ENCODE results near the gene POLR2L.

Gene POLR2L

DNA sequence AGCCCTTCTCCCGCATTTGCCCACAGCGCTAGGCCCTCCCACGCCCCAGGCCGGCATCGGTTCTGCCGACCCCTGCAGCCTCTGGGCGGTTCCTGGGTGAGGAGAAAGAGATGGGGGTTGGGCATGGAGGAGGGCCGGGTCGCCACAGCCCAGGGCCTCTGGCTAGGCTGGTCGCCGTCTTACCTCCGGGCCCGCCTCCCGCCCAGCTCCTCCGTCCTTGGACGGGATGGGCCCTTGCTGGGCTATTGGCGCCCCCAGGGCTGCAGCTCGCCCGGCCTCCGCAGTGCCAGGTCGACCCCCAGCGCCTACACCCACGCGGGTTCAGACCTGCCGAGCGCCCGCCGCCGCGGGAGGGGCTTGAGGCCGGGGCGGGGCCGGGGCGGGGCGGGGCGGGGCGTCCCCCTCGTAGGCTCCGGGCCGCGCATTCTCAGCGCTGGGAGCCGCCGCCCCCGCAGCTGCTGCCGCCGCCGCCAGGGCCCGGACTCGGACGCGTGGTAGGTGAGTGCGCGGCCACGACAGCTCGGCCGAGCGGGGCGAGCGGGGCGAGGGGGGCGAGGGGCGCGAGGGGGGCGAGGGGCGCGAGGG is 9.7 kb downstream of the POLR2L start, which contains the start of gene CD151:
Gene CD151, plus strand, starts transcription at position 424 of the 585 bp plus-strand sequence. CDS start 3,118 bp downstream, outside the sequence.
- H3K27me3 ChIP-seq (ENCODE audit: control insufficient read depth, insufficient read depth, low read length) = peaks cover 27% of the 10 kb centered on the region
- H3K9me3 ChIP-seq (ENCODE audit: control insufficient read depth, insufficient read depth, low read length) = no peaks in the 10 kb centered on the region
- H3K36me3 ChIP-seq (ENCODE audit: control insufficient read depth, insufficient read depth, low read length) = peaks cover 10% of the 10 kb centered on the region
- peak within 1 kb of the TSS; percentile 65 for H3K4me3 ChIP-seq (ENCODE audit: low read depth, low read length)
- no peak within 1 kb of the TSS for H3K9ac ChIP-seq (ENCODE audit: low read depth, low read length)
- peaks cover 3% of the 10 kb centered on the region for H3K4me1 ChIP-seq (ENCODE audit: control insufficient read depth, insufficient read depth, low read length)

DNA sequence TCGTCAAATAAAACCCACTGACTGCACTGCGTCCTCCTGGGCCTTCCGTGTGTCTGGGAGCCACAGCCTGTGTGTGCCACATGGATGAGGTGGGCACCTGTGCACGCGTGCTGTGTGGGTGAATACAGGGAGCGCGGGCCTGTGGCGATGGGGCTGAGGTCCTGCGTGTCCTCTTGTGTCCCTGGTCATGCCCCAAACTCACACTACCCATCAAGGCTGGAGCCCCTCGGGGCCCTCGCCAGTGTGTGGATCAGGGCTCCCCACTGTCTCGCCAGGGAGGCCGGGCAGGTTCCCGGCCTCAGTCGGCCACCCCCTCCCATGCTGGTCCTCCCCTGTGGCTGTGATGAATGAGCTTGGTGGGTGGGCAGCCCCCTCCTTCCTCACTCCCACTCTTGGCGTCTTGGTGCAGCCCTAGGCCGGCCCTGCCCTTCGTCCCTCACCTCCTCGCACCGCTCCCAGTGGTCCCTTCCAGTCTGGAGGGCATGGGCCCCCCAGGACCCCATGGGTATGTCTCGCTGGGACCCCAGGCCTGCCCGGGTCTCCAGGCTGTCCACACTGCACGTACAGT is 10.3 kb downstream of the POLR2L start:
- H3K4me1 ChIP-seq (ENCODE audit: control insufficient read depth, insufficient read depth, low read length) = peaks cover 3% of the 10 kb centered on the region
- peaks cover 27% of the 10 kb centered on the region for H3K27me3 ChIP-seq (ENCODE audit: control insufficient read depth, insufficient read depth, low read length)

DNA sequence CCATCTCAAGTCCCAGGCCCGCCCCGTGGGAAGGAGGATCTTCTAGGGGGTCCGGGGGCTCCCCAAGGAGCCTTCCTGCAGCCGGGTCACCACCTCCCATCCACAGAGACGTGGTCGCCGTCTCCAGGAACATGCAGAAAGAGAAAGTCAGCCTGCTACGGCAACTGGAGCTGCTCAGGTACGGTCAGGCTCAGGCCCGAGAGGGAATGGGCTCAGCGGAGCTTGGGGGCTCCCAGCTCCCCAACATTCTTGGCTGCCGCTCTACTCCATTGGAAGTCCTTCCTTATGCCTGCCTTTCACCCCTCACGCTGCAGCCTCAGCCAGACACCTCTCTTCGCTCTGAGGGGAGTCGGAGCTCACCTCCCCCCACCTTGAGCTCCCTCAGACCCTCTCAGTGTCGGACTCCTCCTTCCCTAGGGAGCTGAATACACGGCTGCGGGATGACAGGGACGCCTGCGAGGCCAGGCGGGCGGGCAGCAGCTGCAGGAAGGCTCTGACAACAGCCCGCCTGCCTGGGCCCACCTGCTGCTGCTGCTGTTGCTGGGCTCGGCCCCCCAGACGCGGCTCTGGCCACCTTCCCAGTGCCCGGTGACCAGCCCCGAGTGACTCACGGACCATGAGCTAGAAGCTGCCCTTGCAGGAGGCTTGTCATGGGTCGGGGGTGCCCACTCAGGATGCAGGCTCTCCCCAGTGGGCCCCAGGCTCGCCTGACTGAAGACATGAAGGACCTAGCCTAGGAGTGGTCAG is 11.0 kb downstream of the POLR2L start:
- H3K4me1 ChIP-seq (ENCODE audit: control insufficient read depth, insufficient read depth, low read length) = peaks cover 3% of the 10 kb centered on the region
- H3K4me3 ChIP-seq (ENCODE audit: low read depth, low read length) = peak overlapping the region; percentile 68
- H3K27me3 ChIP-seq (ENCODE audit: control insufficient read depth, insufficient read depth, low read length) = peaks cover 27% of the 10 kb centered on the region
- H3K36me3 ChIP-seq (ENCODE audit: control insufficient read depth, insufficient read depth, low read length) = no peaks in the 10 kb centered on the region
- H3K9ac ChIP-seq (ENCODE audit: low read depth, low read length) = no peak overlapping the region
- H3K9me3 ChIP-seq (ENCODE audit: control insufficient read depth, insufficient read depth, low read length) = no peaks in the 10 kb centered on the region

More for the DNA sequence above, 10.3 kb downstream of the POLR2L start:
- H3K4me3 ChIP-seq (ENCODE audit: low read depth, low read length) = peak overlapping the region; percentile 55
- no peaks in the 10 kb centered on the region for H3K9me3 ChIP-seq (ENCODE audit: control insufficient read depth, insufficient read depth, low read length)
- H3K36me3 ChIP-seq (ENCODE audit: control insufficient read depth, insufficient read depth, low read length) = peaks cover 4% of the 10 kb centered on the region
- no peak overlapping the region for H3K9ac ChIP-seq (ENCODE audit: low read depth, low read length)

GRCh38 chr11:830295-831117 is 11.8 kb downstream of the POLR2L start:
- H3K9ac ChIP-seq (ENCODE audit: low read depth, low read length) = no peak overlapping the region
- H3K27me3 ChIP-seq (ENCODE audit: control insufficient read depth, insufficient read depth, low read length) = peaks cover 27% of the 10 kb centered on the region
- H3K4me3 ChIP-seq (ENCODE audit: low read depth, low read length) = peak overlapping the region; percentile 68
- no peaks in the 10 kb centered on the region for H3K9me3 ChIP-seq (ENCODE audit: control insufficient read depth, insufficient read depth, low read length)
- peaks cover 3% of the 10 kb centered on the region for H3K4me1 ChIP-seq (ENCODE audit: control insufficient read depth, insufficient read depth, low read length)
- H3K36me3 ChIP-seq (ENCODE audit: control insufficient read depth, insufficient read depth, low read length) = no peaks in the 10 kb centered on the region

- peaks cover 3% of the 10 kb centered on the region for H3K4me1 ChIP-seq (ENCODE audit: control insufficient read depth, insufficient read depth, low read length)
- H3K36me3 ChIP-seq (ENCODE audit: control insufficient read depth, insufficient read depth, low read length) = peaks cover 2% of the 10 kb centered on the region
- H3K4me3 ChIP-seq (ENCODE audit: low read depth, low read length) = peak overlapping the region; percentile 68
- peaks cover 27% of the 10 kb centered on the region for H3K27me3 ChIP-seq (ENCODE audit: control insufficient read depth, insufficient read depth, low read length)
- peak overlapping the region; percentile 12 for H3K9ac ChIP-seq (ENCODE audit: low read depth, low read length)
- no peaks in the 10 kb centered on the region for H3K9me3 ChIP-seq (ENCODE audit: control insufficient read depth, insufficient read depth, low read length)
These were observed 12.5 kb downstream of the POLR2L start for GRCh38 chr11:829847-830294.

- peak overlapping the region; percentile 12 for H3K9ac ChIP-seq (ENCODE audit: low read depth, low read length)
- peak overlapping the region; percentile 68 for H3K4me3 ChIP-seq (ENCODE audit: low read depth, low read length)
- H3K9me3 ChIP-seq (ENCODE audit: control insufficient read depth, insufficient read depth, low read length) = no peaks in the 10 kb centered on the region
- peaks cover 3% of the 10 kb centered on the region for H3K4me1 ChIP-seq (ENCODE audit: control insufficient read depth, insufficient read depth, low read length)
- peaks cover 27% of the 10 kb centered on the region for H3K27me3 ChIP-seq (ENCODE audit: control insufficient read depth, insufficient read depth, low read length)
- H3K36me3 ChIP-seq (ENCODE audit: control insufficient read depth, insufficient read depth, low read length) = peaks cover 8% of the 10 kb centered on the region
These were observed 13.0 kb downstream of the POLR2L start for GRCh38 chr11:829176-829846.

GRCh38 chr11:828506-829175 is 13.7 kb downstream of the POLR2L start:
- Histone ChIP-seq H3K4me1 (ENCODE audit: control insufficient read depth, insufficient read depth, low read length) (peaks cover 3% of the 10 kb centered on the region), H3K9ac (ENCODE audit: low read depth, low read length) (no peak overlapping the region), H3K4me3 (ENCODE audit: low read depth, low read length) (peak overlapping the region; percentile 68), H3K27me3 (ENCODE audit: control insufficient read depth, insufficient read depth, low read length) (peaks cover 27% of the 10 kb centered on the region), H3K9me3 (ENCODE audit: control insufficient read depth, insufficient read depth, low read length) (no peaks in the 10 kb centered on the region), H3K36me3 (ENCODE audit: control insufficient read depth, insufficient read depth, low read length) (peaks cover 13% of the 10 kb centered on the region)

DNA sequence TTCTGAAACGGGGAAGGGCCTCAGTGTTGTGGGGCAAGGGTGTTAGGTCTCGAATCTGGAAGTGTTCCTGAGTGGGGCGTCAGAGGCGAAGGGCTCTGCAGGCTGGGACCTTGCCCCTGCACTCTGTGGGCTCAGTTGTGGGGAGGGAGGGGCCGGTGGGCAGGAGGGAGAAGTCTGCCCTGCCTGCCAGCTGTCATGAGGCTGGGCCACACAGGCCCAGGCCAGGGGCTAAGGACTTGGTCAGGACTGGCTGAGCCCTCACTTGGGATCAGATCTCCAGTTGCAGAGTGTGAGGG is 14.5 kb downstream of the POLR2L start, which contains the start of gene CRACR2B:
Gene CRACR2B, plus strand, starts transcription at position 23 of the 296 bp plus-strand sequence. CDS start 689 bp downstream, outside the sequence.
- Histone ChIP-seq H3K27me3 (ENCODE audit: control insufficient read depth, insufficient read depth, low read length) (peaks cover 27% of the 10 kb centered on the region), H3K9ac (ENCODE audit: low read depth, low read length) (peak within 1 kb of the TSS; percentile 24), H3K4me1 (ENCODE audit: control insufficient read depth, insufficient read depth, low read length) (peaks cover 3% of the 10 kb centered on the region), H3K4me3 (ENCODE audit: low read depth, low read length) (peak within 1 kb of the TSS; percentile 68), H3K36me3 (ENCODE audit: control insufficient read depth, insufficient read depth, low read length) (peaks cover 13% of the 10 kb centered on the region), H3K9me3 (ENCODE audit: control insufficient read depth, insufficient read depth, low read length) (no peaks in the 10 kb centered on the region)

GRCh38 chr11:827146-827896 is 15.0 kb downstream of the POLR2L start:
- Histone ChIP-seq H3K36me3 (ENCODE audit: control insufficient read depth, insufficient read depth, low read length) (peaks cover 16% of the 10 kb centered on the region), H3K27me3 (ENCODE audit: control insufficient read depth, insufficient read depth, low read length) (peaks cover 27% of the 10 kb centered on the region), H3K4me1 (ENCODE audit: control insufficient read depth, insufficient read depth, low read length) (peaks cover 3% of the 10 kb centered on the region), H3K9ac (ENCODE audit: low read depth, low read length) (peak overlapping the region; percentile 24), H3K9me3 (ENCODE audit: control insufficient read depth, insufficient read depth, low read length) (no peaks in the 10 kb centered on the region), H3K4me3 (ENCODE audit: low read depth, low read length) (peak overlapping the region; percentile 61)

GRCh38 chr11:826836-827145 is 15.5 kb downstream of the POLR2L start:
- H3K9ac ChIP-seq (ENCODE audit: low read depth, low read length) = no peak overlapping the region
- peak overlapping the region; percentile 61 for H3K4me3 ChIP-seq (ENCODE audit: low read depth, low read length)
- H3K4me1 ChIP-seq (ENCODE audit: control insufficient read depth, insufficient read depth, low read length) = peaks cover 3% of the 10 kb centered on the region
- H3K9me3 ChIP-seq (ENCODE audit: control insufficient read depth, insufficient read depth, low read length) = no peaks in the 10 kb centered on the region
- H3K27me3 ChIP-seq (ENCODE audit: control insufficient read depth, insufficient read depth, low read length) = peaks cover 22% of the 10 kb centered on the region
- peaks cover 16% of the 10 kb centered on the region for H3K36me3 ChIP-seq (ENCODE audit: control insufficient read depth, insufficient read depth, low read length)

All from iPS-15b (cell line).